Medulla oblongata (tissue), 1 donor: Measurements from ENCODE around the gene UBAC2.
A peak's percentile ranks its signal among the peaks of the same experiment; 100 is the strongest.

Experiments
- DNase-seq: peaks from one replicate; pipeline ENCODE4 v3.0.0-alpha.2; 2015; ENCODE audit errors: extremely low spot score

Gene UBAC2

GRCh38 chr13:99295488-99296252 lies 95.0 kb downstream of the UBAC2 start:
- DNase-seq, result no peak

GRCh38 chr13:99296398-99296797 lies 95.7 kb downstream of the UBAC2 start:
- no peak for DNase-seq

- DNase-seq, result no peak
Observed at GRCh38 chr13:99297331-99297730, 96.7 kb downstream of the UBAC2 start.

GRCh38 chr13:99298056-99298455 lies 97.4 kb downstream of the UBAC2 start:
- DNase-seq, result no peak

- no peak for DNase-seq
Observed at GRCh38 chr13:99299256-99299919, 98.7 kb downstream of the UBAC2 start.

GRCh38 chr13:99299920-99300341 lies 99.3 kb downstream of the UBAC2 start:
- no peak for DNase-seq

GRCh38 chr13:99301056-99301838 lies 100.6 kb downstream of the UBAC2 start:
- no peak for DNase-seq

- no peak for DNase-seq
Observed at GRCh38 chr13:99301913-99302636, 101.4 kb downstream of the UBAC2 start.

GRCh38 chr13:99302637-99303505 lies 102.2 kb downstream of the UBAC2 start:
- no peak for DNase-seq

GRCh38 chr13:99303863-99304521 lies 103.3 kb downstream of the UBAC2 start:
- peak; percentile 57 for DNase-seq

GRCh38 chr13:99304541-99304940 lies 103.9 kb downstream of the UBAC2 start:
- no peak for DNase-seq

GRCh38 chr13:99305158-99305557 lies 104.5 kb downstream of the UBAC2 start:
- no peak for DNase-seq

GRCh38 chr13:99305566-99305965 lies 104.9 kb downstream of the UBAC2 start:
- DNase-seq, result no peak

- DNase-seq, result peak; percentile 74
Observed at GRCh38 chr13:99307247-99307646, 106.6 kb downstream of the UBAC2 start, which contains the start of gene GPR183. Gene GPR183 (minus strand): TSS chr13:99307399. CDS start chr13:99296145, 11,254 bp downstream.

- no peak for DNase-seq
Observed at GRCh38 chr13:99307648-99308339, 107.1 kb downstream of the UBAC2 start.

GRCh38 chr13:99308471-99309087 lies 107.9 kb downstream of the UBAC2 start:
- DNase-seq, result no peak

GRCh38 chr13:99310382-99311031 lies 109.9 kb downstream of the UBAC2 start:
- DNase-seq, result no peak

GRCh38 chr13:99311137-99311536 lies 110.5 kb downstream of the UBAC2 start:
- no peak for DNase-seq
